Natural killer cell treated with Interleukin-12 subunit alpha and Interleukin-12 subunit beta and Interleukin-15 and Interleukin-18, amount 100 ng/mL, for 72 hours (primary cell): ENCODE measurements around the gene UCK2. TPM values are rescaled to one million over a fixed set of nuclear protein-coding genes. Genes with fewer than 3 reads are reported as not detected.

ENCODE experiments used
- ATAC-seq, 2 donors: fragments of 150-1000 bp; cut with Tn5 transposase in 1 of 2; sonication (Bioruptor Pico), chemical (Tn5 transposase) in 1 of 2; 2 replicates each; pipeline ENCODE4 v1.10.0; 2021
- DNase-seq: peaks from one replicate; pipeline ENCODE4 v3.0.0; 2022; ENCODE audit warnings: low spot score
- H3K27ac Mint-ChIP-seq, 2 donors: 1 replicate in 1 of 2; 2 replicates in 1 of 2; pipeline ENCODE4 v1.8.0; 2022; ENCODE audit warnings: mixed read lengths in 2 of 2, mild to moderate bottlenecking in 1 of 2, moderate library complexity in 1 of 2
- H3K27me3 Mint-ChIP-seq, 2 donors: 1 replicate in 1 of 2; 2 replicates in 1 of 2; pipeline ENCODE4 v1.8.0; 2022; ENCODE audit warnings: mixed read lengths in 2 of 2
- H3K36me3 Mint-ChIP-seq: one replicate; pipeline ENCODE4 v1.8.0; 2022; ENCODE audit warnings: mixed read lengths
- H3K4me1 Mint-ChIP-seq, 2 donors: 1 replicate in 1 of 2; 2 replicates in 1 of 2; pipeline ENCODE4 v1.8.0; 2022; ENCODE audit warnings: low read depth in 2 of 2, mixed read lengths in 2 of 2, mild to moderate bottlenecking in 1 of 2
- H3K4me3 Mint-ChIP-seq: one replicate; pipeline ENCODE4 v1.8.0; 2022; ENCODE audit warnings: mixed read lengths
- H3K9me3 Mint-ChIP-seq: 2 replicates; pipeline ENCODE4 v1.8.0; 2022; ENCODE audit warnings: mixed read lengths
- total RNA-seq, 2 donors: library from RNA; stranded (reverse); gene quantifications; one replicate each; pipeline ENCODE4 v1.2.3, GENCODE V29; 2022

The UCK2 gene
- total RNA-seq, 2 donors from 2014 or later: 43.4 to 83.3 TPM

GRCh38 chr1:165842023-165842670 is 14.7 kb downstream of the UCK2 start:
- Mint-ChIP-seq H3K27ac (peak overlapping the region; percentile 63 to 81), H3K36me3 (no peaks in the 10 kb centered on the region), H3K27me3 (no peaks in the 10 kb centered on the region), H3K9me3 (no peaks in the 10 kb centered on the region), H3K4me1 (peaks cover 35 to 51% of the 10 kb centered on the region in 2 donors), H3K4me3 (peak overlapping the region; percentile 79)
- ATAC-seq: peak; percentile 21 to 73
- no peak for DNase-seq

GRCh38 chr1:165842671-165843129 is 15.3 kb downstream of the UCK2 start:
- Mint-ChIP-seq H3K27me3 (no peaks in the 10 kb centered on the region), H3K4me3 (peak overlapping the region; percentile 79), H3K27ac (peak overlapping the region; percentile 63 to 81), H3K9me3 (no peaks in the 10 kb centered on the region), H3K4me1 (peaks cover 35 to 52% of the 10 kb centered on the region in 2 donors), H3K36me3 (no peaks in the 10 kb centered on the region)
- peak; percentile 63 to 74 for ATAC-seq
- no peak for DNase-seq

- Mint-ChIP-seq H3K36me3 (no peaks in the 10 kb centered on the region), H3K27me3 (no peaks in the 10 kb centered on the region), H3K4me1 (peaks cover 29 to 46% of the 10 kb centered on the region in 2 donors), H3K9me3 (no peaks in the 10 kb centered on the region), H3K27ac (peak overlapping the region; percentile 63 to 81), H3K4me3 (peak overlapping the region; percentile 79)
- ATAC-seq (no peak), DNase-seq (no peak)
Observed at GRCh38 chr1:165843304-165843703, 15.9 kb downstream of the UCK2 start.

- Mint-ChIP-seq H3K4me3 (no peak overlapping the region), H3K36me3 (no peaks in the 10 kb centered on the region), H3K27me3 (no peaks in the 10 kb centered on the region), H3K4me1 (peaks cover 30 to 50% of the 10 kb centered on the region in 2 donors), H3K9me3 (no peaks in the 10 kb centered on the region), H3K27ac (peak overlapping the region in 1 of 2 donors; percentile 81)
- DNase-seq: no peak
- ATAC-seq: no peak
Observed at GRCh38 chr1:165844114-165844798, 16.8 kb downstream of the UCK2 start.

- Mint-ChIP-seq H3K27me3 (no peaks in the 10 kb centered on the region), H3K9me3 (no peaks in the 10 kb centered on the region), H3K36me3 (no peaks in the 10 kb centered on the region), H3K4me3 (no peak overlapping the region), H3K27ac (no peak overlapping the region), H3K4me1 (peaks cover 28 to 49% of the 10 kb centered on the region in 2 donors)
- no peak for DNase-seq
- no peak for ATAC-seq
Observed at GRCh38 chr1:165844933-165845332, 17.5 kb downstream of the UCK2 start.

DNA sequence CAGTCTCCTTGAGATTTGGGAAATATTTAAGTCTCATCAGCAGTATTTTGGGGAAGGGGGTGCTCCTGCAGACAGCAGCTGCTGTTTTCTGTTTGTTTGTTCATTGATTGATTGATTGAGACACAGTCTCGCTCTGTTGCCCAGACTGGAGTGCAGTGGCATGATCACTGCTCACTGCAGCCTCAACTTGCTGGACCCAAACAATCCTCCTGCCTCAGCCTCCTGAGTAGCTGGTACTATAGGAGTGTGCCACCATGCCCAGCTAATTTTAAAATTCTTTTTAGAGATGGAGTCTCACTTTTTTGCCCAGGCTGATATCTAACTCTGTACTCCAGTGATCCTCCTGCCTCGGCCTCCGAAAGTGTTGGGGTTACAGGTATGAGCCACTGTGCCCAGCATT is 18.2 kb downstream of the UCK2 start:
- H3K4me1 Mint-ChIP-seq: peaks cover 28 to 46% of the 10 kb centered on the region in 2 donors
- no peak for ATAC-seq
- H3K27me3 Mint-ChIP-seq: no peaks in the 10 kb centered on the region
- no peaks in the 10 kb centered on the region for H3K9me3 Mint-ChIP-seq
- H3K36me3 Mint-ChIP-seq: no peaks in the 10 kb centered on the region
- H3K27ac Mint-ChIP-seq: no peak overlapping the region
- no peak overlapping the region for H3K4me3 Mint-ChIP-seq
- no peak for DNase-seq

DNA sequence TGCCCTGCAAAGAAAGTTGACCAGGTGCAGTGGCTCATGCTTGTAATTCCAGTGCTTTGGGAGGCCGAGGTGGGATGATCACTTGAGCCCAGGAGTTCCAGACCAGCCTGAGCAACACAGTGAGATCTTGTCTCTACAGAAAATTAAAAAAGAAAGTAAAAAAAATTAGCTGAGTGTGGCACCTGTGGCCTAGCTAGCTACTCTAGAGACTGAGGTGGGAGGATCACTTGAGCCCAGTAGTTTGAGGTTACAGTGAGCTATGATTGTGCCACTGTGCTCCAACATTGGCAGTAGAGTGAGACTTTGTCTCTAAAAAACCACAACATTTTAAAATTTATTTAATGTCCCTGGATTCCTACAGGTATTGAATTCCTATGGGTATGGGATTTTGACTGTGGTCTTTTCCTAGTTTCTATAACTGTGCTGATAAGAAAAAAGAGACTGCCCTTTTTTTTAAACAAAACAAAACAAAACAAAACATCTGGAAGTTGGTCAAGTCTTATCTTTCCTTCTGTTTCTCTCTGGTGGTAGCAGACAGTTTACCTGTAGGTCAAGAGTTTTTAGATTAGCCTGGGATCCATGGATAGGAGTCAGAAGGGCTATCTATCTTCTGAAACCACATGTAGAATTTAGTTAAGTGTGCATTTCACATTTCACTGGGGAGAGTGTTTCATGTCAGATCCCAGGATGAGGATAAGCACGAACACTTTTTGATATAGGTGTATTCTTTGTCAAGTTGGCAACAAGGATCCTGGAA is 18.8 kb downstream of the UCK2 start:
- H3K4me1 Mint-ChIP-seq: peaks cover 32 to 48% of the 10 kb centered on the region in 2 donors

GRCh38 chr1:165847486-165847885 is 20.1 kb downstream of the UCK2 start:
- peak overlapping the region in 1 of 2 donors; percentile 64 for H3K27ac Mint-ChIP-seq
- DNase-seq (no peak), ATAC-seq (no peak)
- no peak overlapping the region for H3K4me3 Mint-ChIP-seq
- H3K27me3 Mint-ChIP-seq: no peaks in the 10 kb centered on the region
- H3K4me1 Mint-ChIP-seq: peaks cover 31 to 46% of the 10 kb centered on the region in 2 donors
- H3K9me3 Mint-ChIP-seq: no peaks in the 10 kb centered on the region
- H3K36me3 Mint-ChIP-seq: no peaks in the 10 kb centered on the region

More for the DNA sequence above, 18.8 kb downstream of the UCK2 start:
- DNase-seq (no peak), ATAC-seq (no peak)
- H3K9me3 Mint-ChIP-seq: no peaks in the 10 kb centered on the region
- no peak overlapping the region for H3K27ac Mint-ChIP-seq
- no peaks in the 10 kb centered on the region for H3K27me3 Mint-ChIP-seq
- H3K4me3 Mint-ChIP-seq: no peak overlapping the region
- H3K36me3 Mint-ChIP-seq: no peaks in the 10 kb centered on the region

GRCh38 chr1:165849353-165850133 is 22.1 kb downstream of the UCK2 start:
- Mint-ChIP-seq H3K27me3 (no peaks in the 10 kb centered on the region), H3K36me3 (no peaks in the 10 kb centered on the region), H3K4me1 (peaks cover 42 to 47% of the 10 kb centered on the region in 2 donors), H3K27ac (no peak overlapping the region), H3K4me3 (no peak overlapping the region), H3K9me3 (no peaks in the 10 kb centered on the region)
- DNase-seq (no peak), ATAC-seq (no peak)

DNA sequence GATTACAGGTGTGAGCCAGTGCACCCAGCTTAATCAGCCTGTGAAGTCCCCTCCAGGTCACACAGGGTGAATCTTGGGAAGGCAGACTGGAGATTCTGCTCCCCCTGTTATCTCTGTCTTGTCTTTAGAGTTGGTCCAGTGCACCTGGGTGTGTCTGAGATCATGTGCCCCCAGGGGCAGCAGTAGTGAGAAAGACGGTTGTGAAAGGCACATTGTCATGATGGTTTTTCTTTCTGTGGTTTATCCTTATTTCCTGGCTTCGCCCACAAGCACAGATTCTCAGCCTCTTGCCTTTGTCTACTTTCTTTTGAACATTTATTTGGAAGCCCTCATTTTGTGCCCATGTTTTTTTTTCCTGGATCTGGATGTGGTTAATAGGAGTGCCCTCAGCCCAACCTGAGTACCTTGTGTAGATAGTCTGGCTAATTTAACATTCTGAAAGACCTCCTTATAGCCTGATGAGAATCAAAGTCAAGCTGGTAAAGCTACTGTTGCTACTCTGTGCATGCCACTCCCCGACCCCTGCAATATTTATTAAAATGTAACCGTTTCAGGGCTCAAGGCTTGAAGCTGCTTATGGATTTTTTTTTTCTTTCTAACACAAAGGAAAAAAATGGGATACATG is 23.7 kb downstream of the UCK2 start:
- H3K27me3 Mint-ChIP-seq: no peaks in the 10 kb centered on the region
- peak overlapping the region in 1 of 2 donors; percentile 13 for H3K27ac Mint-ChIP-seq
- DNase-seq (no peak), ATAC-seq (peak; percentile 60 to 74)
- H3K4me3 Mint-ChIP-seq: peak overlapping the region; percentile 48
- H3K4me1 Mint-ChIP-seq: peaks cover 55 to 57% of the 10 kb centered on the region in 2 donors
- no peaks in the 10 kb centered on the region for H3K36me3 Mint-ChIP-seq
- H3K9me3 Mint-ChIP-seq: no peaks in the 10 kb centered on the region

- Mint-ChIP-seq H3K27ac (peak overlapping the region in 1 of 2 donors; percentile 60), H3K9me3 (no peaks in the 10 kb centered on the region), H3K36me3 (no peaks in the 10 kb centered on the region), H3K27me3 (no peaks in the 10 kb centered on the region), H3K4me1 (peaks cover 69 to 72% of the 10 kb centered on the region in 2 donors), H3K4me3 (no peak overlapping the region)
- DNase-seq (no peak), ATAC-seq (no peak)
Observed at GRCh38 chr1:165852871-165853270, 25.5 kb downstream of the UCK2 start.

GRCh38 chr1:165853528-165854075 is 26.2 kb downstream of the UCK2 start:
- no peak for DNase-seq
- peak overlapping the region; percentile 50 to 75 for H3K27ac Mint-ChIP-seq
- H3K4me3 Mint-ChIP-seq: peak overlapping the region; percentile 53
- H3K36me3 Mint-ChIP-seq: no peaks in the 10 kb centered on the region
- H3K9me3 Mint-ChIP-seq: no peaks in the 10 kb centered on the region
- H3K27me3 Mint-ChIP-seq: no peaks in the 10 kb centered on the region
- H3K4me1 Mint-ChIP-seq: peaks cover 74 to 75% of the 10 kb centered on the region in 2 donors
- ATAC-seq: no peak
